ENCODE measurements around the gene ZSCAN12. TPM values are rescaled to one million over a fixed set of nuclear protein-coding genes. Genes with fewer than 3 reads are reported as not detected.

Gene ZSCAN12
- total and polyA plus RNA-seq, 2 of the 13 experiments (the other 11 are each of a cell fraction or from before 2014, with no cell fraction given), result 2.8 to 8.9 TPM

GRCh38 chr6:28383235-28384142 lies 16.1 kb downstream of the ZSCAN12 start (continued):
- peak; percentile 81; the same call in 1 of the 2 replicates for TF ChIP-seq RXRB (CRISPR knock-in tag; IDR thresholded peaks at IDR 0.05; ENCODE audit: borderline replicate concordance)
- peak; percentile 94 for TF ChIP-seq KIAA2018 (CRISPR knock-in tag; IDR thresholded peaks at IDR 0.05; ENCODE audit: borderline replicate concordance)
- TF ChIP-seq ZNF589 (CRISPR knock-in tag; conservative IDR thresholded peaks at IDR 0.05), result 0 out of 2 replicates have a peak, but pooled peaks have one; percentile 75
- TF ChIP-seq HOXA5 (CRISPR knock-in tag; IDR thresholded peaks at IDR 0.05), result peak; percentile 52; the same call in 1 of the 2 replicates
- 0 out of 2 replicates have a peak, but pooled peaks have one; percentile 40 for TF ChIP-seq ARID3A (IDR thresholded peaks at IDR 0.05; ENCODE audit: low read depth, low read length)
- TF ChIP-seq ZNF460 (CRISPR knock-in tag; IDR thresholded peaks at IDR 0.05; ENCODE audit: borderline replicate concordance), result no peak; the same call in 1 of the 2 replicates
- peak; percentile 81; the same call in 1 of the 2 replicates for TF ChIP-seq ZNF280D (CRISPR knock-in tag; IDR thresholded peaks at IDR 0.05)
- TF ChIP-seq BHLHE40 (IDR thresholded peaks at IDR 0.05; ENCODE audit: low read length), result peak; percentile 100
- TF ChIP-seq FOXA3 (CRISPR knock-in tag; IDR thresholded peaks at IDR 0.05), result peak; percentile 57
- TF ChIP-seq KLF13 (CRISPR knock-in tag; IDR thresholded peaks at IDR 0.05), result 0 out of 2 replicates have a peak, but pooled peaks have one; percentile 52

Measured in HepG2 (cell line).